Mucosa of rectum (tissue), 2 donors: ENCODE results near the gene BCAP29.

Experiments
- H3K27ac ChIP-seq, 2 donors: one replicate each; pipeline ENCODE4 v1.7.0; 2013; ENCODE audit warnings: inconsistent platforms in 2 of 2, low read depth in 2 of 2, low read length in 2 of 2
- H3K27me3 ChIP-seq, 2 donors: one replicate each; pipeline ENCODE4 v1.7.0; 2013; ENCODE audit warnings: low read length in 2 of 2; ENCODE audit not compliant: control insufficient read depth in 2 of 2, insufficient read depth in 2 of 2
- H3K36me3 ChIP-seq, 2 donors: one replicate each; pipeline ENCODE4 v1.7.0; 2013; ENCODE audit warnings: low read length in 2 of 2; ENCODE audit not compliant: control insufficient read depth in 2 of 2, insufficient read depth in 2 of 2
- H3K4me1 ChIP-seq, 2 donors: one replicate each; pipeline ENCODE4 v1.7.0; 2013; ENCODE audit warnings: low read length in 2 of 2, mild to moderate bottlenecking in 1 of 2; ENCODE audit not compliant: control insufficient read depth in 2 of 2, insufficient read depth in 2 of 2
- H3K4me3 ChIP-seq, 2 donors: one replicate each; pipeline ENCODE4 v1.7.0; 2013; ENCODE audit warnings: low read length in 2 of 2
- H3K9ac ChIP-seq, 2 donors: one replicate each; pipeline ENCODE4 v1.7.0; 2013; ENCODE audit warnings: low read length in 2 of 2, low read depth in 1 of 2, mild to moderate bottlenecking in 1 of 2
- H3K9me3 ChIP-seq, 2 donors: one replicate each; pipeline ENCODE4 v1.7.0; 2013; ENCODE audit warnings: low read length in 2 of 2; ENCODE audit not compliant: control insufficient read depth in 2 of 2
- donor health status: healthy.
- donor health status: Normal muscosa, but diverticular disease.

BCAP29 gene

DNA sequence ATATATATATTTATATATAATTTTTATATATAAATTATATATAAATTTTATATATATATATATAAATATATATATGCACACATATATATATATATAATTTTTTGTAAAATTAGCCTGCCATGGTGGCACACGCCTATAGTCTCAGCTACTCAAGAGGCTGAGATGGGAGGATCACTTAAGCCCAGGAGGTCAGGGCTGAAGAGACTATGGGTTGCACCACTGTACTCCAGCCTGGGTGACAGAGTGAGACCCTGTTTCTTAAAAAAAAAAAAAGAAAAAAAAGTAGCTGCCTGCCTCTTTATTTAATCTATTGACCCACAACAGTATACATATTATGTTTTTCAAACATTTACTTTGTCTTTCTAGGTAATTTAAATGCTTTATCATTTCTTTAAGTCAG is 19.2 kb downstream of the BCAP29 start:
- H3K9ac ChIP-seq: no peak overlapping the region
- H3K27me3 ChIP-seq: no peaks in the 10 kb centered on the region
- H3K9me3 ChIP-seq: no peaks in the 10 kb centered on the region
- no peak overlapping the region for H3K27ac ChIP-seq
- no peak overlapping the region for H3K4me3 ChIP-seq
- H3K4me1 ChIP-seq: no peaks in the 10 kb centered on the region
- peaks cover 19 to 25% of the 10 kb centered on the region in 2 donors for H3K36me3 ChIP-seq

DNA sequence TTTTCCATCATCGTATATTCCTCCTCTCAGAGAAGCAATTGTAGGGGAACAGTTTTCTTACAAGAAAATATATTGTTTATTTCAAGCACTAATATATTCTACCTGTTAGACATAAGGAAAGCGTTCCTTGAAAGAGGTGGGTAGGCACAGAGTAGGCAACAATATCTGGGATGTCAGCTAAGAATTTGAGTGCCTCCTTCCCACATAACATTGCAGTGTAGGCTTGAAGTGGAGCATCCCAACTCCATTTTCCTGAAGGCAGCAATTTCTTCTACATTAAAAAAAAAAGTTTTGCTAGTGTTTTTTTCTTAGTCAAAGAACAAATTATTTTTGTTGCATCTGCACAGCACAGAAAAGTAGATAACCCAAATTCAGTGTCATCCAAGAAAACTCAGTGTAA is 20.8 kb downstream of the BCAP29 start:
- no peaks in the 10 kb centered on the region for H3K27me3 ChIP-seq
- H3K4me1 ChIP-seq: no peaks in the 10 kb centered on the region
- H3K9me3 ChIP-seq: no peaks in the 10 kb centered on the region
- H3K36me3 ChIP-seq: peaks cover 6 to 19% of the 10 kb centered on the region in 2 donors
- no peak overlapping the region for H3K9ac ChIP-seq
- H3K27ac ChIP-seq: no peak overlapping the region
- H3K4me3 ChIP-seq: no peak overlapping the region

DNA sequence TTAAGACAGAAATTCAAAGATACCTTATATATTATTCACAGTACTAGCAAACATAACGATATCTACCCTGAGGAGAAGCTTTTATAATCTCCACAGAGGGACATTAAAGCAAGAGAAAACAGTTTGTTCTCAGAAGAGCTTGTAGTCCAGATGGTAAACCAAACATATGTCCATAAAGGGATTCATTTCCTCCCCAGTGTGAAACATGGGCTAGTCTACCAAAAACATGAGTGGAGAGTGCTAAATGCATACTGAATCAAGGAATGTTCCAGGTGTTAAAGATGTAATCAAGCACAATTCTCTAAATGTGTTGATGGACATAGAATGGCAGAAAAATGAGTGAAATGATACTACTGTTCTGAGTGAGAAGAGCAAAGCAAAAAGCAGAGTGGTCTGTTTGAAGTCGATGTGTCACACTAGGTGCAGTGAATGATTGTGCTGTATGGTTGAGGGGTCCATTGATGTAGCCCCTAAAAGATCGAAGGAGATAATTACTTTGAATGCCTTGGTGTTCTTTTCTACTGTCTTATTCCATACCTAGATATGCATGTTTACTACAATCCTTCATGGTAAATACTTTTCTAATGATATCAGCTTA is 25.3 kb downstream of the BCAP29 start:
- H3K9me3 ChIP-seq: no peaks in the 10 kb centered on the region
- no peak overlapping the region for H3K27ac ChIP-seq
- H3K4me3 ChIP-seq: no peak overlapping the region
- no peaks in the 10 kb centered on the region for H3K27me3 ChIP-seq
- no peak overlapping the region for H3K9ac ChIP-seq
- H3K4me1 ChIP-seq: no peaks in the 10 kb centered on the region
- peaks cover 6 to 20% of the 10 kb centered on the region in 2 donors for H3K36me3 ChIP-seq

DNA sequence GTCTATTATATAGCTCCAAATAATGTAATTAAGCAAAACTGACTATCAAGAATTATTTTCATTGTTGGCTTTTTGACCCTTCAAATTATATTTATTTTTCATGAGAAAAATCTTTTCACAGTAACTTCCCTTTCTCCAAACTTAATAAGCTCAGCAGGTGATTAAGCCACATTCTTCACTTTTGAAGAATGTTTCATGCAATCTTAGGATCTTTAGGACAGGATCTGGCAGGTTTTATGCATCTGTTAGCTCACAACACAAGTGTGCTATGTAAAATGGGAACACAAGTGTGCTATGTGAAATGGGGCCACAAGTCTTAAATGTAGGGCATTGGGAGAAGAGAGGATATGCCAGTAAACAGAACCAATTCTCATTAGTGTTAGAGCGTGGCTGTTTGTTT is 26.3 kb downstream of the BCAP29 start:
- no peak overlapping the region for H3K9ac ChIP-seq
- no peaks in the 10 kb centered on the region for H3K9me3 ChIP-seq
- no peaks in the 10 kb centered on the region for H3K4me1 ChIP-seq
- no peaks in the 10 kb centered on the region for H3K27me3 ChIP-seq
- H3K36me3 ChIP-seq: peaks cover 0 to 15% of the 10 kb centered on the region in 2 donors
- H3K27ac ChIP-seq: no peak overlapping the region
- no peak overlapping the region for H3K4me3 ChIP-seq

DNA sequence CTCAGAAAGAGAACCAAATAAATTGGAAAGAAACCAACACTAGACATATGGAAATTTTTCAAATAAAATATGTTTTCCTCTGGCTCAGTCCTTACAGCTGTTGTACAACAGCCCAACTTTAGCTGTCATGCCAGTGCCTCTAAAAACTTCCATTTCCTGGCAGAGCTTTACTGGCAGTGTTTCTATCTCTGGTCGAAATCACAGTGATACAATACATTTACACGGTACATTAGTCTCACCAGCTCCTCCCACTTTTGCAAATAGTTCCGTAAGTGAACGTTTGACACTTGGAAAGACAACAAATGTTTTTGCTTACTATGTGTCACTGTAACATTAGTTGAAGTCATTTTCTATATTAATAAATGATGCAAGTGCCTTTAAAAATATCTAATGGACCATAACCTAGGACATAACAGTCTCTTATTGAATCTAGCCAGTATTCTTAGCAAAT is 29.8 kb downstream of the BCAP29 start:
- Histone ChIP-seq H3K4me1 (no peaks in the 10 kb centered on the region), H3K27me3 (no peaks in the 10 kb centered on the region), H3K27ac (no peak overlapping the region), H3K4me3 (no peak overlapping the region), H3K36me3 (peaks cover 10 to 13% of the 10 kb centered on the region in 2 donors), H3K9me3 (no peaks in the 10 kb centered on the region), H3K9ac (no peak overlapping the region)

DNA sequence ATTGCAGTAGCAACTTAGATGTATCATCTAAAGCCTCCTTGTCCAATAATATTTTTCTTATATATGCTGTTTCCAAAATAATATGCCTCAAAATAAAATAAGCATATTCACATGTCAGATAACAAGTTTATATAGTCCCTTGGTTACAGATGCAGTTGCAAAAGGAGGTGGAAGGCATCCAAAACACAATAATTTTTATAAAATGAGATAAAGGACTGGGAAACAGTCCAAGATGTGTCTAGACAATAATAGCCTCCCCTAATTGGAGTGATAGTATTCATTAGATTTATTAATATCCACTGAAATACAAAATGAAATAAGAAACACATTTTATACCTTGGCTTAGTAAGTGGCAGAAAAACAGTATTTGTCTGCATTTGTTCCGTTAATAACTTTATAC is 30.3 kb downstream of the BCAP29 start:
- Histone ChIP-seq H3K36me3 (peaks cover 6 to 14% of the 10 kb centered on the region in 2 donors), H3K4me3 (no peak overlapping the region), H3K27ac (no peak overlapping the region), H3K9ac (no peak overlapping the region), H3K27me3 (no peaks in the 10 kb centered on the region), H3K9me3 (no peaks in the 10 kb centered on the region), H3K4me1 (no peaks in the 10 kb centered on the region)

DNA sequence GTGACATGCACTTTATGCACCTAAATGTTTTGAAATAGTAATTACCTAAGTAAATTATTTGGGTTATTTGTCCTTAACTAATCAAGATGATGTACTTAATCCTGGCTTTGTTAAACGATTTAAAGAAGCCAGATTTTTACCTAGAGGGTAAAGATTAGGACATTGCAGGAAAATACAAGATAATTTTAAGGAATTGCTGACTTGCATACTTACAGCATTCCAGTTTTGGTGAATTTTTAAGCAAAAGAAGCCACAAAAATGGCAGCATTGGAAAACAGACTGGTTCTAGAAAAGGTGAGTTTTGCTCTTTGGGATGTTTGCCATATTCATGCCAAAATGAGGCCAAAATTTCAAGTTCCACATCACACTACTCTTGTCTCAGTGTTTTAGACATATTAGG is 33.4 kb downstream of the BCAP29 start:
- Histone ChIP-seq H3K9ac (no peak overlapping the region), H3K4me1 (no peaks in the 10 kb centered on the region), H3K36me3 (peaks cover 7 to 21% of the 10 kb centered on the region in 2 donors), H3K27ac (no peak overlapping the region), H3K9me3 (no peaks in the 10 kb centered on the region), H3K27me3 (no peaks in the 10 kb centered on the region), H3K4me3 (no peak overlapping the region)

DNA sequence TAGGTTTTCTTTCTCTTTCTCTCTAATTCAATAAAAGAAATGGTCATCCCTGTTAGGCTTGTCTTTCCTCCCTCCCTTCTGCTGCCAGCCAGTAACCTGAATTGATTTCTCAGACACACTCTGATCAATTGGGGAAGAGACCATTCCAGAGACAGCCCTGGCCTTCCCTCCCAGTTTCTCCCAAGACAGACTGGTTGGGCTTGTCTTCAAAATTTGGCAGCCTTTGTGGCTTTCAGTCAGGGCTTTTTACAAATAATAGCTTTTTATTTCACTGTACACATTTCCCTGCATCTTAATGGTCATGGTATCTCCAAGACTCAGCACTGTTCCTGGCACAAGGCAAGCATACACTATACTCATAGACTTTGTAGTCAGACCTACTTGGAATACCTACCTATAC is 33.9 kb downstream of the BCAP29 start:
- Histone ChIP-seq H3K36me3 (peaks cover 5 to 21% of the 10 kb centered on the region in 2 donors), H3K4me1 (no peaks in the 10 kb centered on the region), H3K9ac (no peak overlapping the region), H3K9me3 (no peaks in the 10 kb centered on the region), H3K27me3 (no peaks in the 10 kb centered on the region), H3K27ac (no peak overlapping the region), H3K4me3 (no peak overlapping the region)

DNA sequence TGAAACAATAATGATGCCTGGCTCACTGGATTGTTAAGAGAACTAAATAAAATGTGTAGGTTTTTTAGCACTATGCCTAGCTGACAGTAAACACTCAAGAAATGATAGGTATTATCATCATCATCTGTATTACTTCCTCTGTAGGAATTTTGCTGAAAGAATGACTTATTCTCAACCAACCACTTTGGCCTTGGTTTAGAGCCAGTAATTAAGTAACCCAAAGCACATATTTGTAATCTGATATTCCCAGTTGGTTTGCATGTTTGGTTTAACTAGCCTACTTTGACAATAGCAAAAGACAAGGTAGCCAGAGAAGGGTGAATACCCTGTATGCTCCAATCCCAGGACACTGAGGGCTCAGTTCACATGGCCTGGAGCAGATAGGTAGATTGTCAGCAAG is 34.4 kb downstream of the BCAP29 start:
- Histone ChIP-seq H3K27ac (no peak overlapping the region), H3K4me1 (no peaks in the 10 kb centered on the region), H3K27me3 (no peaks in the 10 kb centered on the region), H3K9me3 (no peaks in the 10 kb centered on the region), H3K4me3 (no peak overlapping the region), H3K36me3 (peaks cover 3 to 21% of the 10 kb centered on the region in 2 donors), H3K9ac (no peak overlapping the region)

DNA sequence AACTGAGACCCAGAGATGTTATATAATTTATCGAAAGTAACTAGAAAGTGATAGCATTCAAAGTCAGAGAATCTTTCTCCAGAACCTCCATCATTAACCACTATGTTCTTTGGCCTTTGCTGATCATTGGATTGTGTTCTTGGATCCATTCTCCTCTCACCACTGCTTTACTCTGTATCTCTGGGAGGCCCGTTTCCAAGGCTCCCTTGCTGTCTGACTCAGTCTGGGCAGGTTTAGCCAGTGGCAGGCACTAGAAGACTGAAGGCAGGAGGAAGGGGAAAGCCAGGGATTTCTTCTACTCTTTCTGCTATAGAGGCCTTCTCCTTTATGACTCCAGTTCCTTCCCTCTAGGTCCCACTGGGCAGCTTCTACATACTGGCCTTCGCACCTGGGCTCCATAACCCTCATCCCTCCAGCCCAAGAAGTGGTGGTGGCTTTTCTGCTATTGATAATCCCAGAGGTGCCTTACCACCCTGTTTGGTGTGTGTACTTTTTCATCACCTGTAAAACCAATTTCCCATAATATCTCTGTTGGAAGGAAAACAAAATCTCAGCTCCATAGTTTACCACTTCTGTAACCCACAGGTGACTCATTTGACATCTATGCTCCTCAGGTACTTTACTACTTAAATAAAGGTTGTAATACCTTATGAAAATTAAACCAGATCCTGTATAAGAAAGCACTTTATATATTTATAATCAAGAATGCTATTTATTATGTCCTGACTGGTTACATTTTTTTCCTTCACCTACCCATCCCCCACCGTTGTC is 36.0 kb downstream of the BCAP29 start:
- Histone ChIP-seq H3K27ac (no peak overlapping the region), H3K4me3 (no peak overlapping the region), H3K9me3 (no peaks in the 10 kb centered on the region), H3K4me1 (no peaks in the 10 kb centered on the region), H3K36me3 (peaks cover 3 to 27% of the 10 kb centered on the region in 2 donors), H3K9ac (no peak overlapping the region), H3K27me3 (no peaks in the 10 kb centered on the region)
